Sigmoid colon (tissue), 7 donors: ENCODE measurements around the gene ACSL6. TPM values are rescaled to one million over a fixed set of nuclear protein-coding genes. Genes with fewer than 3 reads are reported as not detected.

Experiments
- DNase-seq: peaks from one replicate; pipeline ENCODE4 v3.0.0-alpha.2; 2019
- H3K27ac ChIP-seq, 4 donors: fragments of 200-600 bp; sonication (generic); one replicate each; pipeline ENCODE4 v1.5.1; 2016 to 2019; ENCODE audit warnings: mild to moderate bottlenecking in 1 of 4
- H3K27me3 ChIP-seq, 3 donors: fragments of 200-600 bp; sonication (generic); one replicate each; pipeline ENCODE4 v1.5.1; 2019; ENCODE audit warnings: mild to moderate bottlenecking in 1 of 3
- H3K36me3 ChIP-seq, 4 donors: fragments of 200-600 bp; sonication (generic); one replicate each; pipeline ENCODE4 v1.5.1; 2016 to 2019
- H3K4me1 ChIP-seq, 4 donors: fragments of 200-600 bp; sonication (generic); one replicate each; pipeline ENCODE4 v1.5.1; 2017 to 2019
- H3K4me3 ChIP-seq, 4 donors: fragments of 200-600 bp; sonication (generic); one replicate each; pipeline ENCODE4 v1.5.1; 2017 to 2019; ENCODE audit warnings: mild to moderate bottlenecking in 2 of 4, moderate library complexity in 1 of 4
- H3K9me3 ChIP-seq, 4 donors: fragments of 200-600 bp in 3 of 4; sonication (generic) in 3 of 4; one replicate each; pipeline versions ENCODE4 v1.5.1 to v1.6.1; 2013 to 2019
- EP300 ChIP-seq, 4 donors: sonication (generic); formaldehyde crosslinking; IDR thresholded peaks; one replicate each; pipeline ENCODE4 v1.6.1; 2017; ENCODE audit warnings: antibody characterized with exemption in 4 of 4
- POLR2A ChIP-seq, 2 donors: fragments of 450-650 bp; IDR thresholded peaks; one replicate each; pipeline ENCODE4 v1.6.1; 2016; ENCODE audit warnings: antibody characterized with exemption in 2 of 2, mild to moderate bottlenecking in 2 of 2, moderate library complexity in 2 of 2
- POLR2AphosphoS5 ChIP-seq, 4 donors: sonication (generic); formaldehyde crosslinking; IDR thresholded peaks; one replicate each; pipeline ENCODE4 v1.6.1; 2017; ENCODE audit warnings: antibody characterized with exemption in 4 of 4
- WGBS, 2 donors: extraction: QIAGEN DNeasy Blood & Tissue Kit; methylation state at CpG; one replicate each; pipeline ENCODE4 v1.1.7; 2013; 5-methylcytosine and 5-hydroxymethylcytosine counted together
- intact Hi-C: fragments of 100-400 bp; cut with DNase I; formaldehyde crosslinking; loops from one replicate; pipeline ENCODE4 v1.15.1; 2023
- polyA plus RNA-seq, 3 donors: library from polyadenylated mRNA; stranded (reverse); fragments of 200-250 nt; gene quantifications; one replicate each; pipeline ENCODE4 v1.2.3, GENCODE V29; 2013
- total RNA-seq, 4 donors: library from RNA; depleted of rRNA; stranded (reverse); fragments of >200 nt; gene quantifications; one replicate each; pipeline ENCODE4 v1.1.0, GENCODE V29; 2016
- TF ChIP-seq, protein P1 (sequence below), 4 experiments: fragments of 450-650 bp in 3 of 4; fragments of 200-600 bp in 1 of 4; IDR thresholded peaks; one replicate each; pipeline ENCODE4 v1.5.1; 2016 to 2019; ENCODE audit warnings: antibody characterized with exemption in 4 of 4, mild to moderate bottlenecking in 3 of 4, moderate library complexity in 2 of 4
- donor health status: healthy with polysubstance abuse.
- donor health status: Bipolar disorder and iron deficiency.
- donor health status: healthy.

The ACSL6 gene
- total and polyA plus RNA-seq, 7 donors, result 0.16 to 5.5 (median 1.8) TPM; not detected in 2

DNA sequence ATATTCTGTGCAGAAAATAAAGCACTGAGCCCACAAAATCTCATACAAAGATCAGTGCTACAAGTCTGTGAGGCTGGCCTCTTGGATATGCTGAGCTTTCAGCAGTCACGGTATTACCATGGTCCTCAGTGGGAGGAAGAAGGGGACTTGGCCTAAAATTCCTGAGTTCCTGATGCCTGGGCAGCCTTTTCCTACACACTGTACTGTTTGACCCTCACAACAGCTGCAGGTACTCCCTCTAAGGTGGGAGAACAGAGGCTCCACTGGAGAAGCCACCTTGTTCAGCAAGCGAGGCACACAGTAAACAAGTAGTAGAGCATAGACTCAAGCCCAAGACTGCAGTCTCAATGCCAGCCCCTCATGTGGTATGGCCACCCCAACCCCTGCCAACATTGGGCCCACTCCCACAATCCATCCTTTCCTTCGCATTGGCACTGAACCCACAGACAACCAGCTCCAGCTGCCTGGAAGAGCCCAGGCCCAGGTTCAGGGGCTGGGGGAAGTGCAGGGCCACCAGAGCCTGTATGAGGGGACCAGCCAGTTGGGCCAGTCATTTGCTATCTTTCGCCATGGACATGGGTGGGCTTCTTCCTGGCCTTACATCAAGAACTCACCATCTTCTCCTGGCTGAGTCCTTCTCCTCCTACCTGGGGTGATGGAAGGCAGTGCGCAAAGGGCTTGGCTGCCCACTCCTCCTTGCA, 14.3 kb downstream of the ACSL6 start:
- TF ChIP-seq, protein P1, sequence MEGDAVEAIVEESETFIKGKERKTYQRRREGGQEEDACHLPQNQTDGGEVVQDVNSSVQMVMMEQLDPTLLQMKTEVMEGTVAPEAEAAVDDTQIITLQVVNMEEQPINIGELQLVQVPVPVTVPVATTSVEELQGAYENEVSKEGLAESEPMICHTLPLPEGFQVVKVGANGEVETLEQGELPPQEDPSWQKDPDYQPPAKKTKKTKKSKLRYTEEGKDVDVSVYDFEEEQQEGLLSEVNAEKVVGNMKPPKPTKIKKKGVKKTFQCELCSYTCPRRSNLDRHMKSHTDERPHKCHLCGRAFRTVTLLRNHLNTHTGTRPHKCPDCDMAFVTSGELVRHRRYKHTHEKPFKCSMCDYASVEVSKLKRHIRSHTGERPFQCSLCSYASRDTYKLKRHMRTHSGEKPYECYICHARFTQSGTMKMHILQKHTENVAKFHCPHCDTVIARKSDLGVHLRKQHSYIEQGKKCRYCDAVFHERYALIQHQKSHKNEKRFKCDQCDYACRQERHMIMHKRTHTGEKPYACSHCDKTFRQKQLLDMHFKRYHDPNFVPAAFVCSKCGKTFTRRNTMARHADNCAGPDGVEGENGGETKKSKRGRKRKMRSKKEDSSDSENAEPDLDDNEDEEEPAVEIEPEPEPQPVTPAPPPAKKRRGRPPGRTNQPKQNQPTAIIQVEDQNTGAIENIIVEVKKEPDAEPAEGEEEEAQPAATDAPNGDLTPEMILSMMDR (IDR thresholded peaks at IDR 0.05), result no peak
- TF ChIP-seq POLR2A (IDR thresholded peaks at IDR 0.05), result no peak
- no peak for TF ChIP-seq EP300 (IDR thresholded peaks at IDR 0.05)
- TF ChIP-seq POLR2AphosphoS5 (IDR thresholded peaks at IDR 0.05), result no peak
- WGBS, 2 donors, result 93 to 95% methylated on average over 5 of the region's 5 CpGs
- intact Hi-C loops, result no loop called here

DNA sequence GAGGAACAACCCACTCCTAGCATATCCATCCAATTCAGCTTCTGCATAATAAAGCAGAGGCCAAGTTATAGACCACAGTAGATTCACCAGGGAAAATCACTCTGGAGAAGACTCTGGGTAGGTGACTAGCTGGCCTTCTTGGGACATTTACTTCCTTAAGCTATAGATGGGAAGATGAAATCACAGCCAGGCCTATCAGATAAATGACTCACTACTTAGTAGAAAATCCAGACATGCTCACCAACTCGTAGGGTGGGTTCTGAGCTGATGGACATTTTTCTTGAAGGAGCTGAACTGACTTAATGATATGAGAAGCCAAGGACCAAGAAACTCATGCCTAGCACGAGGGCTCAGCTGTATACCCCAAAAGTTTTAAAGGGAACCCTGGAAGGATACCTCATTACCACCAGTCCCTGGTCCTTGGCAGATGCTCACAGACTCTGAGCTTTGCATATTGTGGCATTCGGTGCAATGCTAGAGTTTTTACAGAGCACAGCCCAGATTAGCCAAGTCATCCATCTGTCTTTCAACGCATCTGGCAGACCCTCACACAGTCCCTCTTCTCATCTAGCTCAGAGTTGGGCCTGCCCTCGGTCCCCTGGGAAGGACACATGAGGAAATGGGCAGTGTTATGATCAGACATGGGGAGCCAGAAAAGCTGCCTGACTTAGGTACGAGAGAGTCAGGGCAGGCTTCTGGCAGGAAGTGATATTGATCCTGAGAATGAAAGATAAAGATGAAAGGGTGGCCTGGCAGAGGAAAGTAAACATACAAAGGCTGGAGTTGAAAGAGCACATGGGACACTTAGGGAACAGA, 15.0 kb downstream of the ACSL6 start:
- 63% methylated on average over 6 of the region's 6 CpGs for WGBS, 2 donors
- Histone ChIP-seq H3K9me3 (no peaks in the 10 kb centered on the region), H3K27me3 (no peaks in the 10 kb centered on the region), H3K27ac (no peak overlapping the region), H3K36me3 (no peaks in the 10 kb centered on the region), H3K4me1 (peaks cover 0 to 8% (median 0%) of the 10 kb centered on the region in 4 donors), H3K4me3 (no peak overlapping the region)
- DNase-seq, result no peak
- TF ChIP-seq, protein P1 (IDR thresholded peaks at IDR 0.05), result no peak
- TF ChIP-seq EP300 (IDR thresholded peaks at IDR 0.05) (no peak), POLR2A (IDR thresholded peaks at IDR 0.05) (no peak), POLR2AphosphoS5 (IDR thresholded peaks at IDR 0.05) (no peak)
- intact Hi-C loops, result no loop called here

More for the DNA sequence above, 14.3 kb downstream of the ACSL6 start:
- H3K27ac ChIP-seq, result no peak overlapping the region
- peak; percentile 40 for DNase-seq
- no peak overlapping the region for H3K4me3 ChIP-seq
- H3K9me3 ChIP-seq, result no peaks in the 10 kb centered on the region
- H3K36me3 ChIP-seq, result no peaks in the 10 kb centered on the region
- no peaks in the 10 kb centered on the region for H3K27me3 ChIP-seq
- H3K4me1 ChIP-seq, result peaks cover 0 to 8% (median 0%) of the 10 kb centered on the region in 4 donors

DNA sequence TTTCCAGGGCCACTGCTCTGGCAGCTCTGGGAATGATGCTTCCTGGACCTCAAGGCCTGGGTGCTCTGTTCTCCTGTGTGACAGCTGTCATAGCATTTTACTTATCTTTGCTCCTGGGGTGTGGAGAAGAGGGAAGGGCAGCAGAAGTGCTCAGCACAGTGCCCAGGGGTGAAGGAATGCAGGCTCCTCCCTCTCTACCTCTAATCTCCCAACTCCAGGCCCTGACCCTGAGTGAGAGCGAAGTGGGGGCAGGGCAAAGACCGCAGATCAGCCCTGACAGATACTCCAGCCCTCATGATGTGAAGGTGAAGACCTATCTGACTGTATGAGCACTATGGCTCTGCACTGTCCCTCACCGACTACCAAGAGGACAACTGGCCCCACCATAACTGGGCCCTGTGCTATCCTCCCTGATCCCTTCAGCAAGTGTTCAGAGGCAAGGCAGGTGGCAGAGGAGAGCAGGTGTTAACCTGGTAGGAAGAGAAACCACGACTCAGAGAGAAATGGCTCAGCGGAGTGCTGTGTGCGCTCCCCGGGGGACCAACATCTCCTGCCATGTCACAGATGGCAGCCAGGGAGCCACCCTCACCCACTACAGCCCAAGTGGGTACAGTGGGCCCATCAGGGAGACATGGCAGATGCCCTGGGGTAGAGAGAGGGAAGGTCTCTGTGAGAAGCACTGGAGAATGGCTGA, 16.8 kb downstream of the ACSL6 start:
- Histone ChIP-seq H3K36me3 (no peaks in the 10 kb centered on the region), H3K4me1 (peaks cover 0 to 3% (median 0%) of the 10 kb centered on the region in 4 donors), H3K27me3 (no peaks in the 10 kb centered on the region), H3K9me3 (no peaks in the 10 kb centered on the region), H3K4me3 (no peak overlapping the region), H3K27ac (no peak overlapping the region)
- 63 to 84% methylated on average over 7 of the region's 7 CpGs for WGBS, 2 donors
- no peak for DNase-seq
- TF ChIP-seq POLR2A (IDR thresholded peaks at IDR 0.05) (no peak), POLR2AphosphoS5 (IDR thresholded peaks at IDR 0.05) (no peak), EP300 (IDR thresholded peaks at IDR 0.05) (no peak)
- TF ChIP-seq, protein P1 (IDR thresholded peaks at IDR 0.05), result no peak
- intact Hi-C loops, result no loop called here

DNA sequence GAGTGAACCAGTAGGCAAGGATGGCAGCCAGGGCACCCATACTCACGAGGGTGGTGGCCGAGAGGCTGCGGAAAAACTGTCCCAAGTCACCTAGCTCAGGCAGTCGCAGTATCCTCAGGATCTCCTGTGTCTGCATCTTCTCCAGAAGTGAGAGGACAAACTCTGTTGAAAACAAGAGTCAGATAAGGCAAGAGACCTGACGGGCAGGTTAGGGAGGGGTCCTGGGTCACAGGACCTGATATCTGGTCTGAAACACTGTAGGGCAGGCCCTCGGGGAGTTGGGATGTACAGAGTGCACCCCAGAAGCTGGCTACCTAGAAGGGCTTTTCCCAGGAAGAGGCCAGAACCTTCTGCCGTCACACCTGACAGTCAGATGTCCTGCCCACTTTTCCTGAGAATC, 17.4 kb downstream of the ACSL6 start:
- Histone ChIP-seq H3K9me3 (no peaks in the 10 kb centered on the region), H3K4me3 (no peak overlapping the region), H3K4me1 (no peaks in the 10 kb centered on the region), H3K27me3 (no peaks in the 10 kb centered on the region), H3K36me3 (no peaks in the 10 kb centered on the region), H3K27ac (no peak overlapping the region)
- intact Hi-C loops, result no loop called here
- WGBS, 2 donors, result 83 to 91% methylated on average over 7 of the region's 7 CpGs
- TF ChIP-seq EP300 (IDR thresholded peaks at IDR 0.05) (no peak), POLR2A (IDR thresholded peaks at IDR 0.05) (no peak), POLR2AphosphoS5 (IDR thresholded peaks at IDR 0.05) (no peak)
- TF ChIP-seq, protein P1 (IDR thresholded peaks at IDR 0.05), result no peak
- no peak for DNase-seq
